K562 treated with DMSO at 1 percent for 4 hours (cell line): Measurements from ENCODE around the gene SLC30A2. TPM values are rescaled to one million over a fixed set of nuclear protein-coding genes. Genes with fewer than 3 reads are reported as not detected.

Experiments
- total RNA-seq: library from RNA; unstranded; fragments of 300-600 nt; gene quantifications from 2 replicates; pipeline ENCODE4 v1.2.3, GENCODE V29; 2022; ENCODE audit not compliant: insufficient read depth

SLC30A2 gene, protein sequence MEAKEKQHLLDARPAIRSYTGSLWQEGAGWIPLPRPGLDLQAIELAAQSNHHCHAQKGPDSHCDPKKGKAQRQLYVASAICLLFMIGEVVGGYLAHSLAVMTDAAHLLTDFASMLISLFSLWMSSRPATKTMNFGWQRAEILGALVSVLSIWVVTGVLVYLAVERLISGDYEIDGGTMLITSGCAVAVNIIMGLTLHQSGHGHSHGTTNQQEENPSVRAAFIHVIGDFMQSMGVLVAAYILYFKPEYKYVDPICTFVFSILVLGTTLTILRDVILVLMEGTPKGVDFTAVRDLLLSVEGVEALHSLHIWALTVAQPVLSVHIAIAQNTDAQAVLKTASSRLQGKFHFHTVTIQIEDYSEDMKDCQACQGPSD
- total RNA-seq = not detected in 2 replicates

DNA sequence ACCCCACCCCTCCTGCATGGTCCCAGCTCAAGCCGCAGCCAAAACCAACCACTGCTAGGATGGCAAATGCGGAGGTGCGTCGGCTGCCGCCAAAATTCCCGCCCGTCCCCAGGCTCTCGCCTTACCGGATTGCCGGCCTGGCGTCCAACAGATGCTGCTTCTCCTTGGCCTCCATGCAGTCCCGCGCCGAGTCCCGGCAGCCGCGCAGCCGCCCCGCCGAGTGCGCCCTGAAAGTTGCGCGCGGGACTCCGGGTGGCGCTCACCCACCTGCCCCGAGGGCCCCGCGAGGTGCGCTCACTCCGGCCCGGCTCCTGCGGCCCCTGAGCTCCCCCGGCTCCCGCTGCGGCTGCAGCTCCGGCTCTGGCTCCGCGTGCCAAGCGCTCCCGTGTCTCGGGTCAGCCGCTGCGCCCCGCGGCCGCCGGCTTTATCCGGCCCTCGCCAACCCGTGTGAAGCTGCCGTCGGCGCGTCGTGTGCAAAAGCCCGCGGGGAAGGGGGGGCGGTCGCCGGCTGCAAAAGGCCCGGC is at the start of gene SLC30A2:
SLC30A2 (minus strand) TSS at position 397 of the 524 bp plus-strand sequence; CDS start at position 175, 222 bp downstream.

DNA sequence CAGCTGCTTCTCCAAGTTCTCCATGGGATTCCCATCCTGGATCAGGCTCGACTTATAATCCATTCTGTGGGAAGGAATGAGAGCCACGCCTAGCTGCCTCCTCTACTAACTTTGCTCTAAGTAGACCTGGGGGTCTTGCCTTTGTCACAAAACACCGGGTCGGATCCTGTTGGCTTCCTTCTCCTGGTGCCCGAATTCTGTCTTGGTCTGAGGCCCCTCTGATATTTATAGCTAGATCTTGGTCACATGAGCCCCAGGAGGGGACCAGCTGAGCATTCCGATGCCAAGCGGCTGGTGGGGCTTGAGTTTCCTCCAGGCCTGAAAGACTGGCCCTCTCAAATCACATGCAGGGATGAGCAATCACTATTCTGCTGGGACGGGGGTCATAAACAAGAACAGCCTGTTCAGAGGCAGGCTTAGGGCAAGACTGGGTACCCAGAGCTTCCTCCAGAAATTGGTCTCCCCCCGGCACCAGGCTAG is 21.6 kb upstream of the SLC30A2 start, which contains the start of gene TRIM63:
TRIM63 (minus strand) TSS at position 199 of the 480 bp plus-strand sequence; CDS start at position 63, 136 bp downstream.

DNA sequence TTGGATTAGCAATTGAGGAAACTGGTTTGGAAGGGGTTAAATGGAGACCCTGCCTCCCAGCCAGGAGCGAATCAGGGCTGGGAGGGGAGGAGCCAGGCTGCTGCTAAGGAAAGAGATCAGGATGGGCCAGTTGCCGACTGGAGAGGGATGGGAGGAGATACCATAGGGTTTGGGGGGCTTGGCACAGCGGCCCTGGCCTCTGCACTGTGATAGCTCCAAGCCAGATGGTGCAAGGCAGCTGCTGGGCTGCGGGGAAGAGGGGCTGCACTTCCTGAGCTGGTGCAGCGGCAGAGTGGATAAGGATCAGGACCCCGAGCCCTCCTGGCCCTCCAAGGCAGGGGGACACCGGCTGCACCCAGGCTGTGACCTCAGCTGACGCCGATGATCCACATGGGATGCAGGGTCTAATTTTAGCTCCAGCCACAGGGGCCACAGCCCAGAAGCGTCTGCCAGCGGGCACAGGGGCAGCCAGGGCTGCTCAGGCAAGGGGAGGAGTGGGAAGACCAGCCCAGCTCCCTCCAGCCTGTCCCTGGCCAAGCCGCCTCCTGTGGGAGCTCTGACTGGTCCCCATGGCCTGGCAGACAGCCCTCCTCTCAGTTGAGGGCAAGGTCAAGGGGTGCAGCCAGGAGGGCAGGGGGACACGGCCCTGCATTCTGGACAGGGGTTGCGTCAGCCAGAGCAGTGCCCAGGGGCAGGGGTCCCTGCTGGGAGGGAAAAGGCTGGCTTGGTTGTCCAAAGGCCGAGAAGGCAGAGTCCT is 24.1 kb downstream of the SLC30A2 start, which contains the start of gene EXTL1:
EXTL1 (plus strand) TSS at position 129 of the 757 bp plus-strand sequence. CDS start 872 bp downstream, outside the sequence.

DNA sequence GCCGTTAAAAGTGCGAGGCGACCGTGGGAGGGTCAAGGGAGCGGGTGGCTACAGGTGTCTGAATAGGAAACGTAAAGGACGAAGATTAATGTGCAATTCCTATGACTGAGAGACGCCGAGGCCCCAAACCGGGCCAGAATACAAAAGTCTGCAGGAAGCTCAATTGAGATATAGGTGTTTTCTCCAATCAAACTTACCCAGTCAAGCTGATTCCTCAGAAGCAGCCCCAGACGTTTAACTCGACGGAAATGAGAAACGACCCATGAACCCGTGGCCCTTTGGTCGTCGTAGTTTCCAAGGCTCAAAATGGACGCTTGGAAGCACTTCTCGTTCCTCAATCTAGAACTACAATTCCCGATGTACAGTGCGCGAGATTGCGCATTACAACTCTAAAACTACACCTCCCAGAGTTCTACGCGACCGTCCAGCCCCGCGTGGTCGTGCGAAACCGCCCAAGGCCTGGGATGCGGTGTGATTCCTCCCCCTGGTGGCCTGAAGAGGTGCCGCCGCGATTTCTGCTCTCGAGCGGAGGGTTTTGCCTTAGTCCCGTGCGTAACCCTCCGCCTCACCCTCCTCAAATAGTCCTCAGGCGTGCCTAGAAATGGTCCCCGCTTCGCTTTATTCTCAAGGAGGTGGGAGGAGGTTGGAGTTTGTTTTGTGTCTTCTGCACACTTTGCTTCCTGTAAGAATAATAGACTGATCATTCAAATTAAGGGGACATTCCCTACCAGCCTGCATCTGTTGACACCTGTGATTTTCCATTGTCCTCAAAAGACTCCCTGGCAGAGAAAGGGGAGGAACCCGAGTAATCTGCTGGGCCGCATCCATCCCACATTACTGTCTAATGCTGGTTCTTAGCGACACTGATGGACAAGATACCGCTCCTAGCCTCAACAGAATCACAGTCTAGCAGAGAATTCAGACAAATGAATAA is 47.8 kb downstream of the SLC30A2 start, which contains the start of gene PAFAH2:
PAFAH2 (minus strand) TSS at position 236 of the 934 bp plus-strand sequence. CDS start 7,247 bp downstream, outside the sequence.

Other genes starting within 250 kb of the SLC30A2 start
- 29.5 and 31.8 TPM in 2 replicates for gene SELENON, start 245.9 kb downstream of the SLC30A2 start, total RNA-seq
- 43.7 and 61.6 TPM in 2 replicates for gene MTFR1L, start 226.2 kb downstream of the SLC30A2 start, total RNA-seq
- gene AUNIP, start 186.7 kb downstream of the SLC30A2 start, total RNA-seq = 13.6 and 14.5 TPM in 2 replicates
- gene PAQR7, start 170.4 kb downstream of the SLC30A2 start, total RNA-seq = 2.8 and 3.9 TPM in 2 replicates
- gene STMN1, start 139.7 kb downstream of the SLC30A2 start, total RNA-seq = 509 and 529 TPM in 2 replicates
- gene PAFAH2, start 48.1 kb downstream of the SLC30A2 start, total RNA-seq = 4.1 and 5.0 TPM in 2 replicates
- 0.28 TPM in 1 of 2 replicates, not detected in the other for gene EXTL1, start 24.3 kb downstream of the SLC30A2 start, total RNA-seq
- 1.6 TPM in 1 of 2 replicates, not detected in the other for gene TRIM63, start 21.5 kb upstream of the SLC30A2 start, total RNA-seq
- gene PDIK1L, start 65.7 kb upstream of the SLC30A2 start, total RNA-seq = 7.5 and 12.8 TPM in 2 replicates
- gene FAM110D, start 113.0 kb upstream of the SLC30A2 start, total RNA-seq = 0.99 TPM in 1 of 2 replicates, not detected in the other
- gene C1orf232, start 122.8 kb upstream of the SLC30A2 start, total RNA-seq = not detected in 2 replicates
- gene ZNF593, start 123.8 kb upstream of the SLC30A2 start, total RNA-seq = 63.0 and 75.4 TPM in 2 replicates
- gene ZNF593OS, start 125.7 kb upstream of the SLC30A2 start, total RNA-seq = not detected in 2 replicates
- gene CNKSR1, start 131.4 kb upstream of the SLC30A2 start, total RNA-seq = 0.63 and 1.5 TPM in 2 replicates
- gene CATSPER4, start 144.5 kb upstream of the SLC30A2 start, total RNA-seq = not detected in 2 replicates
- 49.6 and 66.7 TPM in 2 replicates for gene CEP85, start 188.1 kb upstream of the SLC30A2 start, total RNA-seq
- 136 and 157 TPM in 2 replicates for gene SH3BGRL3, start 234.0 kb upstream of the SLC30A2 start, total RNA-seq